Fibroblast of the aortic adventitia (primary cell): ENCODE data around the gene SPG11. TPM values are rescaled to one million over a fixed set of nuclear protein-coding genes. Genes with fewer than 3 reads are reported as not detected.
"Not testable (repeated sequence)": the region's sequence is repeated elsewhere in the genome, so short reads cannot be mapped to it uniquely, and the experiment has no call there.

Experiments used
- DNase-seq: peaks from one replicate; pipeline ENCODE4 v3.0.0-alpha.2; 2010; ENCODE audit warnings: low read depth
- H3K4me3 ChIP-seq: 2 replicates; pipeline ENCODE4 v1.5.1; 2011; ENCODE audit warnings: low read depth, mild to moderate bottlenecking, control low read depth, low read length, moderate library complexity
- total RNA-seq: library from RNA; depleted of rRNA; stranded (reverse); fragments of >200 nt; gene quantifications from 2 replicates; pipeline ENCODE4 v1.2.3, GENCODE V29; 2012; ENCODE audit warnings: low replicate concordance
- TF ChIP-seq, protein P1 (sequence below): IDR thresholded peaks from 2 replicates; pipeline ENCODE4 v1.5.1; 2011; ENCODE audit warnings: mild to moderate bottlenecking, low read length, control low read depth, inconsistent platforms; ENCODE audit not compliant: insufficient read depth

Gene SPG11
- total RNA-seq, 1 donor = 84.8 TPM

DNA sequence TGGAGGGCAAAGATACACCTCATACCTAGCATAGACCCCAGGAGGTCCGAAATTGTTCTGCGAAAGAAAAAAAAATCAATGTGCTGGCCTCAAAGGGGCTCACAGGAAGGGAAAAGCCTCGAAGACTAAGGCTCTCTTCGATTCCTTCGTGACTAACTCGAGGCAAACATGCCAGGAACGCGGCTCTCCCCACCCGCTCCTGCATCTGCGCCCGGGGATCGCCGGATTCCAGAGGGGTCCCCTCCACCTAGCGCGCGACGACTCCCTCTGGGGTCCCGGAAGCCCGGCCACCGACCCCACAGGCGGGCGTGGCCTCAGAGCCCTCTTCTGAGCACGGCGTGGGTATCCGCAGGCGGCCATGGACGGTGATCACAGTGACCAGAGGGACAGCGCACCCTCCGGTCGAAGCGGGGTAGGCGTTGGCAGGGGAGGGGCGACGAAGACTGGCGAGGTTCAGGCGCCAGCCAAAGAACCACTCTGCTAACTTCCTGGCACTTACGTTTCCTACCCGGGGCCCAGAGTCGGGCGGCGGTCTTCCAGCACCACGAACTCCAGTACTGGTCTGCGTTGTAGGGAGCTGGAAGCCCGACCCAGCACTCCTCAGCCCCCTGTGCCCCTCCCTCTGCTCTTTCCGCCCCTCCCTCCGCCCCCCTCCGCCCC is 127.0 kb downstream of the SPG11 start:
- DNase-seq = peak; percentile 73
- TF ChIP-seq, protein P1, sequence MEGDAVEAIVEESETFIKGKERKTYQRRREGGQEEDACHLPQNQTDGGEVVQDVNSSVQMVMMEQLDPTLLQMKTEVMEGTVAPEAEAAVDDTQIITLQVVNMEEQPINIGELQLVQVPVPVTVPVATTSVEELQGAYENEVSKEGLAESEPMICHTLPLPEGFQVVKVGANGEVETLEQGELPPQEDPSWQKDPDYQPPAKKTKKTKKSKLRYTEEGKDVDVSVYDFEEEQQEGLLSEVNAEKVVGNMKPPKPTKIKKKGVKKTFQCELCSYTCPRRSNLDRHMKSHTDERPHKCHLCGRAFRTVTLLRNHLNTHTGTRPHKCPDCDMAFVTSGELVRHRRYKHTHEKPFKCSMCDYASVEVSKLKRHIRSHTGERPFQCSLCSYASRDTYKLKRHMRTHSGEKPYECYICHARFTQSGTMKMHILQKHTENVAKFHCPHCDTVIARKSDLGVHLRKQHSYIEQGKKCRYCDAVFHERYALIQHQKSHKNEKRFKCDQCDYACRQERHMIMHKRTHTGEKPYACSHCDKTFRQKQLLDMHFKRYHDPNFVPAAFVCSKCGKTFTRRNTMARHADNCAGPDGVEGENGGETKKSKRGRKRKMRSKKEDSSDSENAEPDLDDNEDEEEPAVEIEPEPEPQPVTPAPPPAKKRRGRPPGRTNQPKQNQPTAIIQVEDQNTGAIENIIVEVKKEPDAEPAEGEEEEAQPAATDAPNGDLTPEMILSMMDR = peak; percentile 61
- peak overlapping the region; percentile 69 for H3K4me3 ChIP-seq

DNA sequence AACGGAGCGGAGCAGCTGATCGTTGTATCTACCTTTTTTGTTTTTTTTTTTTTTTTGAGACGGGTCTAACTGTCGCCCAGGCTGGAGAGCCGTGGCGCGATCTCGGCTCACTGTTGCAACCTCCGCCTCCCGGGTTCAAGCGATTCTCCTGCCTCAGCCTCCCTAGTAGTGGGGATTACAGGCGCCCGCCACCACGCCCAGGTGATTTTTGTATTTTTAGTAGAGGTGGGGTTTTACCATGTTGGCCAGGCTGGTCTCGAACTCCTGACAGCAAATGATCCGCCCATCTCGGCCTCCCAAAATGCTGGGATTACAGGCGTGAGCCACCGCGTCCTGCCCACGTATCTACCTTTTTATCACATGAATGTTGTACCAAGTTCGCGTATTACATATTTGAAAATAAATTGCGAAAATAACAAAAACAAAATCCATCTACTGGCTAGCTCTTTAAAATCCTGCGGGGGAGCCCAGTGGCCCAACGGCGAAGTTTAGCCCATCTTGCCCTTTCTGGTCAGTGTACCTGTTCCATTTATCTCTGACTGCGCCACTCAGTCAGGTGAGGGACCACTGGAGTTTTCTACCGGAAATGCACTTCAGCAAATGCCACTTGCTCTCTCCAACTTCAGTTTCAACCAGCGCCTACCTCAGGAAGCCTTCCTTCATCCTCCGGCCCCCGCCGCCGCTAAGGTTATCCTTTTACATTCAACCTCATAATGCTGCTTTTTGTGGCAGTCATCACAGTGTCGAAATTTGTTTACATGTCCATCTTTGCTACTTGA is 127.8 kb downstream of the SPG11 start:
- TF ChIP-seq, protein P1 = no peak
- H3K4me3 ChIP-seq = peak overlapping the region; percentile 69
- no peak for DNase-seq

DNA sequence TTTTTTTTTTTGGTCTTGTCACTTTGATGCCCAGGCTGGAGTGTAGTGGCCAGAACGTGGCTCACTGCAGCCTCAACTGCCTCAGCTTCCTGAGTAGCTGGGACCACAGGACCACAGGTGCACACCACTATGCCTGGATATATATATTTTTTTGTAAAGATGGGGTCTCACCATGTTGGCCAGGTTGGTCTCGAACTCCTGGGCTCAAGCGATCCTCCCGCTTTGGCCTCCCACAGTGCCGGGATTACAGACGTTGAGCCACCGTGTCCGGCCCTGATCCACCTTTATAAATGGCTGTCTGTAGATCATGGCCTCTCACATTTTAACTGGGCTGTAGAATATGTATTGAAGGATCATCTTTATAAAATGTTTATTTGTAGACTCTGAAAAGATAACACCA is 128.4 kb downstream of the SPG11 start:
- DNase-seq = no peak
- TF ChIP-seq, protein P1 = no peak
- H3K4me3 ChIP-seq = no peak overlapping the region

DNA sequence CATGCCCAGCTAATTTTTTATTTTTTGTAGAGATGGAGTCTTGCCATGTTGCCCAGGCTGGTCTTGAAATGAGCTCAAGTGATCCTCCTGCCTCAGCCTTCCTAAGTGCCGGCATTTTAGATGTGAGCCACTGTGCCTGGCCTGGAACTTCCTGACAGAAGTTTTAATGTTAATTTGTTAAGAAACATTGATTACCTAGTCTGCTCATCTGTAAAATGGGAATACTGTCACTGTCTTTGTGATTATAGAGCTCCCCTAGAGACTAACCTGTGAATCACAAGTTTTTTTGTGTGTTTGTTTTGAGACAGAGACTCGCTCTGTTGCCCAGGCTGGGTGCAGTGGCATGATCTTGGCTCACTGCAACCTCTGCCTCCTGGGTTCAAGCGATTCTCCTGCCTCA is 130.8 kb downstream of the SPG11 start:
- H3K4me3 ChIP-seq = no peak overlapping the region
- no peak for DNase-seq
- TF ChIP-seq, protein P1 = no peak

DNA sequence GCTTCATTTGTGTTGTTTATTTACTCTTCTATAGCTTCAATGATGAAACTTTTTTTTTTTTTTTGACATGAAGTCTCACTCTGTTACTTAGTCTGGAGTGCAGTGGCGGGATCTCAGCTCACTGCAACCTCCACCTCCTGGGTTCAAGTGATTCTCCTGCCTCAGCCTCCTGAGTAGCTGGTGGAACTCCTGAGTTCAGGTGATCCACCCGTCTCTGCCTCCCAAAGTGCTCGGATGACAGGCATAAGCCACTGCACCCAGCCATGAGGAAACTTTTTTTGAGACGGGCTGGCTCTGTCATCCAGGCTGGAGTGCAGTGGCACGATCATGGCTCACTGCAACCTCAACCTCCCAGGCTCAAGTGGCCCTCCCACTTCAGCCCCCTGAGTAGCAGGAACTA is 131.2 kb downstream of the SPG11 start:
- not testable (repeated sequence) for H3K4me3 ChIP-seq, DNase-seq

DNA sequence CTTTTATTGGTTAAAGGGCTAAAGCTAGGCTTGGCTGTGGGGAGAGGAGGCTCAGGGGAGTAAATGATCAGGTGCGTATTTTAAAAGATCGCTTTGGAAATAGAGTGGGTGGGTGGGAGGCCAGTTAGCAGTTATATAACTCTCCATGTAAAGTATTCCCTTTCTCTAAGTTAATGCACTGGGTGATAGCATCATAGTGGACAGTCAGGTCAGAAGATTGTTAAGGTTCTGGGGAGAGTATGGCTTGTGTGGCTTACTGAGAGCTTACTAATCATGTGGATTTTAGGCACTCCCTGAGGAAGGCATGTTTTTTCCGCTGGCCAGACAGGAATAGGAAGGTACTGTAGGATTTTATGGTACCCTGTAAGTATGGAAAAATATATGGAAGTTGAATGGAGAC is 132.8 kb downstream of the SPG11 start:
- DNase-seq = no peak

More for the DNA sequence above, 132.8 kb downstream of the SPG11 start:
- TF ChIP-seq, protein P1 = no peak
- no peak overlapping the region for H3K4me3 ChIP-seq
